Ascending aorta (tissue), 2 donors: Measurements from ENCODE around the gene DNAJB11. TPM values are rescaled to one million over a fixed set of nuclear protein-coding genes. Genes with fewer than 3 reads are reported as not detected.

Source experiments
- DNase-seq, 2 donors: peaks; one replicate each; pipeline ENCODE4 v3.0.0-alpha.2; 2019; ENCODE audit warnings: low spot score in 2 of 2
- H3K27ac ChIP-seq, 2 donors: fragments of 200-600 bp; sonication (generic); one replicate each; pipeline ENCODE4 v1.5.1; 2016 to 2017; ENCODE audit warnings: mild to moderate bottlenecking in 1 of 2
- H3K27me3 ChIP-seq: fragments of 200-600 bp; sonication (generic); one replicate; pipeline ENCODE4 v1.5.1; 2017
- H3K36me3 ChIP-seq, 2 donors: fragments of 200-600 bp; sonication (generic); one replicate each; pipeline ENCODE4 v1.5.1; 2016
- H3K4me1 ChIP-seq, 2 donors: fragments of 200-600 bp; sonication (generic); one replicate each; pipeline ENCODE4 v1.5.1; 2016 to 2017; ENCODE audit warnings: mild to moderate bottlenecking in 1 of 2
- H3K4me3 ChIP-seq, 2 donors: fragments of 200-600 bp; sonication (generic); one replicate each; pipeline ENCODE4 v1.5.1; 2016 to 2017; ENCODE audit warnings: mild to moderate bottlenecking in 1 of 2
- H3K9me3 ChIP-seq, 2 donors: fragments of 200-600 bp; sonication (generic); one replicate each; pipeline ENCODE4 v1.5.1; 2016
- intact Hi-C: fragments of 100-400 bp; cut with DNase I; formaldehyde crosslinking; loops from one replicate; pipeline ENCODE4 v1.15.1; 2023
- total RNA-seq: library from RNA; depleted of rRNA; stranded (reverse); fragments of >200 nt; gene quantifications from one replicate; pipeline ENCODE4 v1.1.0, GENCODE V29; 2016
- TF ChIP-seq, protein P1 (sequence below), 3 experiments: fragments of 200-600 bp in 2 of 3; fragments of 450-650 bp in 1 of 3; sonication (generic) in 2 of 3; IDR thresholded peaks; one replicate each; pipeline ENCODE4 v1.5.1; 2016 to 2019; ENCODE audit warnings: antibody characterized with exemption in 3 of 3, mild to moderate bottlenecking in 1 of 3, moderate library complexity in 1 of 3

Gene DNAJB11
- total RNA-seq, 1 donor from 2014 or later = 31.3 TPM

DNA sequence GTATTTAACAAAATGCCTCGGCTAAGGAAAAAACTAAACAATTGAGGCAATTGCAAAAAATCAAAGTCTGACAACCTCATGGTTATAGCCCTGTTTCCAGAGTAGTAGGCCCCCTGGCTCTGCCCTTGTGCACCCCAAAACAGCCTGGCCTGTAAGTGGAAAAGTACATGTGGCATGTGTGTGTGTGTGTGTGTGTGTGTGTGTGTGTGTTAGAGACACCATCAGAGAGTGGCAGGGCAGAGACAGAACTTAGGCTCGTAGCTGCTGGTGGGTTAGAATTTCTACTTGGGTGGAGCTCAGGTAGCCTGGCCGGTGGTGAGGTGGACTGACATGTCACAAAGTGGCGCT is 28.2 kb downstream of the DNAJB11 start:
- H3K4me3 ChIP-seq = no peak overlapping the region
- peak overlapping the region in 1 of 2 donors; percentile 60 for H3K27ac ChIP-seq
- intact Hi-C loops = no loop called here
- no peaks in the 10 kb centered on the region for H3K9me3 ChIP-seq
- H3K36me3 ChIP-seq = no peaks in the 10 kb centered on the region
- TF ChIP-seq, protein P1, sequence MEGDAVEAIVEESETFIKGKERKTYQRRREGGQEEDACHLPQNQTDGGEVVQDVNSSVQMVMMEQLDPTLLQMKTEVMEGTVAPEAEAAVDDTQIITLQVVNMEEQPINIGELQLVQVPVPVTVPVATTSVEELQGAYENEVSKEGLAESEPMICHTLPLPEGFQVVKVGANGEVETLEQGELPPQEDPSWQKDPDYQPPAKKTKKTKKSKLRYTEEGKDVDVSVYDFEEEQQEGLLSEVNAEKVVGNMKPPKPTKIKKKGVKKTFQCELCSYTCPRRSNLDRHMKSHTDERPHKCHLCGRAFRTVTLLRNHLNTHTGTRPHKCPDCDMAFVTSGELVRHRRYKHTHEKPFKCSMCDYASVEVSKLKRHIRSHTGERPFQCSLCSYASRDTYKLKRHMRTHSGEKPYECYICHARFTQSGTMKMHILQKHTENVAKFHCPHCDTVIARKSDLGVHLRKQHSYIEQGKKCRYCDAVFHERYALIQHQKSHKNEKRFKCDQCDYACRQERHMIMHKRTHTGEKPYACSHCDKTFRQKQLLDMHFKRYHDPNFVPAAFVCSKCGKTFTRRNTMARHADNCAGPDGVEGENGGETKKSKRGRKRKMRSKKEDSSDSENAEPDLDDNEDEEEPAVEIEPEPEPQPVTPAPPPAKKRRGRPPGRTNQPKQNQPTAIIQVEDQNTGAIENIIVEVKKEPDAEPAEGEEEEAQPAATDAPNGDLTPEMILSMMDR (IDR thresholded peaks at IDR 0.05) = no peak
- DNase-seq = no peak
- no peaks in the 10 kb centered on the region for H3K4me1 ChIP-seq
- H3K27me3 ChIP-seq = no peaks in the 10 kb centered on the region

DNA sequence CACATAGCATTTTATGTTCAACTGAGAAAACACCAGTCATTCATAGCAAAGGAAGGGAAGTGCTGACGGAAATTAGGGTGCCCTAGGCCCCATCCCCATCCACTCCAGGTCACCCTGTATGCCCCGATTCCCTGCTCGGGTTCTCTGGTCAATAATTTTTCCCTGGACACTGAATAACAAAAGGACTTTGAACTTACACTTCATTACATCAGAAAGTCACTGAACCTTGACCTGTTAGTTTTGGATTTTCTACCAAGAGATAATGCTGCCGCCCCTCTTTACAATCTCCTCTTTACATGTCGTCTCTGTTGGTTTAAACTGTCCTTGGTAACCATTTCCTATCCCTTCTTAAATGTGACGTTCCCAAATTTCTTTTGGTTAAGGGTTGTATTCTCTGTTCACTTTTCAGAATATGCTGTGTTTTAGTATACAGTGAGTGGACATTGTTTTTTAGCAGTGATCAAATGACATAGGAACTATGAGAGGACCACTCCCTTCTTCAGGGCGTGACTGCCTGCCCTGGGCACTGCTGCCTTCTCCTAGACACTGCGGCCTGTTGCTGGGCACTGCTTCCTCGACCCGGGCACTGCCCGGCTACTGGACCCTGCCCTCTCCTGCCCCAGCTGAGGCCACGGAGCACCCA is 28.7 kb downstream of the DNAJB11 start:
- Histone ChIP-seq H3K36me3 (no peaks in the 10 kb centered on the region), H3K27ac (peak overlapping the region in 1 of 2 donors; percentile 60), H3K9me3 (no peaks in the 10 kb centered on the region), H3K27me3 (no peaks in the 10 kb centered on the region), H3K4me1 (no peaks in the 10 kb centered on the region), H3K4me3 (no peak overlapping the region)
- intact Hi-C loops = no loop called here
- DNase-seq = no peak
- TF ChIP-seq, protein P1 (IDR thresholded peaks at IDR 0.05) = no peak

DNA sequence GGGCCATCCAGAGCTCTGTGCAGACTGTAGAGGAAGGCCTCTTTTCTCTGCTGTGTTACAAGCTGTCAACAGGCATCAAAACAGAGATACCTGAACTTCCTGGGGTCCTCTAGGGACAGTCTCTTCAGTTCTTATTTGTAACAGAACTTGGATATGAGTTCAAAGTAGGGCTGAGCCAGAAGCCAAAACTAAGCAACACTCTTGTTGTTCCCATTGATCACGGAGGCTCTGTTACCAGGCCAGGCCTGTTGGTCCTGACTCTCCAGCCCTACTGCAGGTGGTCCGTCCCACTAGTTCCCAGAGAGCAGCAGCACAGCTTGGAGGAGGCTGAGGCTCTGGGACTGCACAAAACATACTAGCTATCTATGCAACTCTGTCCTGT is 29.3 kb downstream of the DNAJB11 start:
- Histone ChIP-seq H3K27me3 (no peaks in the 10 kb centered on the region), H3K4me3 (no peak overlapping the region), H3K4me1 (no peaks in the 10 kb centered on the region), H3K27ac (no peak overlapping the region), H3K36me3 (no peaks in the 10 kb centered on the region), H3K9me3 (no peaks in the 10 kb centered on the region)
- no peak for DNase-seq
- TF ChIP-seq, protein P1 (IDR thresholded peaks at IDR 0.05) = no peak
- intact Hi-C loops = no loop called here

DNA sequence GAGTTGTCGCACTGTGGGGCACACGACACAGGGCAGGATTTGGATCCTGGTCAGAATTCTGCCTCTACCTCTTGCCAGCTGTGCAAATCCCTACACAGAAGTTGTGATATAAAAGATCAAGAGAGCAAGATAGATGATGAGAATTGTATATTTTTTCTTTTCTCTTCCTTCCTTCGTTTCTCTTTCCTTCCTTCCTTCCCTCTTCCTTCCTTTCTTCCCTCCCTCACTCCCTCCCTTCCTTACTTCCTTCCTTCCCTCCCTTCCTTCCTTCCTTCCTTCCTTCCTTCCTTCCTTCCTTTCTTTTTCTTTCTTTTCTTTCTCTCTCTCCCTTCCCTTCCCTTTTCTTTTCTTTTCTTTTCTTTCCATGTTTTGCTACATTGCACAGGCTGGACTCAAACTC is 30.4 kb downstream of the DNAJB11 start:
- Histone ChIP-seq H3K27me3 (no peaks in the 10 kb centered on the region), H3K36me3 (no peaks in the 10 kb centered on the region), H3K4me3 (no peak overlapping the region), H3K9me3 (no peaks in the 10 kb centered on the region), H3K27ac (no peak overlapping the region), H3K4me1 (no peaks in the 10 kb centered on the region)
- intact Hi-C loops = no loop called here
- TF ChIP-seq, protein P1 (IDR thresholded peaks at IDR 0.05) = no peak
- no peak for DNase-seq

DNA sequence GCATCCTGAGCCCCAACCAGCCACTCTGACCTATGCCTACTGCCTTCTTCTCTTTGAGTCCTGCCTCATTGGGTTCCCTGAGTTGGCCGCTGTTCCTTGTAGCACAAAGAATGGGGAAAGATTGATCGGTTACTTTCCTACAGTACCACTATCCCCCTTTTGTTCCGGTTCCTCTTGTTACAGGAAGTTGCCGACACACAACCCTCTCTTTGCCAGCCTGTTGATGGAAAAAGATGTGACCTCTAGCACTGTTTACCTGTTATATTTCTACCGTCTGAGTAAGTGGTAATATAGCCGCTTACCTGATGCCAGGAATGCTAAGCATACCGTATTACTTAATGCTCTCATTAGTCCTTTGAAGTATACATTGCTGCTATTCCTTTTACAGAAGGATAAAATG is 32.6 kb downstream of the DNAJB11 start:
- TF ChIP-seq, protein P1 (IDR thresholded peaks at IDR 0.05) = no peak
- Histone ChIP-seq H3K36me3 (no peaks in the 10 kb centered on the region), H3K27ac (no peak overlapping the region), H3K27me3 (no peaks in the 10 kb centered on the region), H3K9me3 (no peaks in the 10 kb centered on the region), H3K4me3 (no peak overlapping the region), H3K4me1 (peaks cover 0 to 3% of the 10 kb centered on the region in 2 donors)
- DNase-seq = no peak
- intact Hi-C loops = no loop called here

DNA sequence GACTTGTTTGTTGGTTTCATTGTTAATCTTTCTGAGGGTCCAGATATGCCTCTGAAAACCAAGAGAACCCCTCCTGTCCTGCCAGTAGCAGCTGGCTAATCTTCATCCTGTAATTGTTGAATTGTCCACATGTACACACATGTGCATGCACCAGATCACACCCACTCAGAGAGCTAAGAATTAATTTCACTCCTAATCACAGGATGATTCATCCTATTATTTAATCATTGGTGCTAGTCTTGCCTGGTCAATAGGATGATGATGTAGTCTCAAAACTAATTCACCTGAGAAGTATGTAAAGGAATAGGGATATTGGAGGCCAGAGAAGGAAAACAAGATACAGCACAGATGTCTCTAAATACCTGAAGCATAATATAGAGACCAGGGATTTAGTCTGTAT is 34.6 kb downstream of the DNAJB11 start:
- DNase-seq = no peak
- TF ChIP-seq, protein P1 (IDR thresholded peaks at IDR 0.05) = no peak
- Histone ChIP-seq H3K27ac (no peak overlapping the region), H3K36me3 (no peaks in the 10 kb centered on the region), H3K4me1 (peaks cover 0 to 3% of the 10 kb centered on the region in 2 donors), H3K9me3 (no peaks in the 10 kb centered on the region), H3K4me3 (no peak overlapping the region), H3K27me3 (no peaks in the 10 kb centered on the region)
- intact Hi-C loops = no loop called here
